ENCODE measurements around the gene SLC37A1.

Gene SLC37A1

DNA sequence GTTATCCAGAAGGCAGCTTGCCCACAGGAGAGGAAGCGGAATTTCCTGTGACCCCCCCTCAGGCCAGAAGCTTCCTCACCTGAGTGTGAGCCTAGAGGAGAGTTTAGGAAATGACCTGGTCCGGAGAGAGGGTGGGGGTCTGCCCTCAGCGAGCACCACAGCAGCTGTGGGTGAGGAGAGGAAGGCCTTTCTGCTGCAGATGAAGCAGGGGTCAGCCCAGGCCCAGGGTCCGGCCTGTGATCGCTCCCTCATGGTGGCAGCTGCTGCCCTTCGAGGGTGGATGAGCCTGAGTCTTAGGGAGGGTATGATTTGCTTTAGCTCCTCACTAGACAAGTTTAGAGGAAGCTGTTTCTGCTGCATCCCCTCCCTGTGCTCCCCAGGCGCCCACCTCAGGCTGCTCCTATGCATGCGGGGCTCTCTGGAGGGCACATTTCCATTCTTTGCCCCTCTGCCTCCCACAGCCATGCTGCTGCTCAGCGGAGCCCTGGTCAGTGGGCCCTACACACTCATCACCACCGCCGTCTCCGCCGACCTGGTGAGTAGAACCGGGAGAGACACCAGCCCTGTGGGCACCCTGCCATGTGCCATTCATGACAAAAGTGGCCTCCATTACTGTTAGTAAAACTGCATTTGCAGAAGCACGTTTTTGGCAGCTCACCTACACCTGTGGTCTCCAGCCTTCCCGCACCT is 53.0 kb downstream of the SLC37A1 start:
- TF ChIP-seq FOXP2 (optimal IDR thresholded peaks at IDR 0.05; ENCODE audit: borderline replicate concordance, extremely low read depth, extremely low read length, insufficient read depth) = no peak
- TF ChIP-seq, protein P1, sequence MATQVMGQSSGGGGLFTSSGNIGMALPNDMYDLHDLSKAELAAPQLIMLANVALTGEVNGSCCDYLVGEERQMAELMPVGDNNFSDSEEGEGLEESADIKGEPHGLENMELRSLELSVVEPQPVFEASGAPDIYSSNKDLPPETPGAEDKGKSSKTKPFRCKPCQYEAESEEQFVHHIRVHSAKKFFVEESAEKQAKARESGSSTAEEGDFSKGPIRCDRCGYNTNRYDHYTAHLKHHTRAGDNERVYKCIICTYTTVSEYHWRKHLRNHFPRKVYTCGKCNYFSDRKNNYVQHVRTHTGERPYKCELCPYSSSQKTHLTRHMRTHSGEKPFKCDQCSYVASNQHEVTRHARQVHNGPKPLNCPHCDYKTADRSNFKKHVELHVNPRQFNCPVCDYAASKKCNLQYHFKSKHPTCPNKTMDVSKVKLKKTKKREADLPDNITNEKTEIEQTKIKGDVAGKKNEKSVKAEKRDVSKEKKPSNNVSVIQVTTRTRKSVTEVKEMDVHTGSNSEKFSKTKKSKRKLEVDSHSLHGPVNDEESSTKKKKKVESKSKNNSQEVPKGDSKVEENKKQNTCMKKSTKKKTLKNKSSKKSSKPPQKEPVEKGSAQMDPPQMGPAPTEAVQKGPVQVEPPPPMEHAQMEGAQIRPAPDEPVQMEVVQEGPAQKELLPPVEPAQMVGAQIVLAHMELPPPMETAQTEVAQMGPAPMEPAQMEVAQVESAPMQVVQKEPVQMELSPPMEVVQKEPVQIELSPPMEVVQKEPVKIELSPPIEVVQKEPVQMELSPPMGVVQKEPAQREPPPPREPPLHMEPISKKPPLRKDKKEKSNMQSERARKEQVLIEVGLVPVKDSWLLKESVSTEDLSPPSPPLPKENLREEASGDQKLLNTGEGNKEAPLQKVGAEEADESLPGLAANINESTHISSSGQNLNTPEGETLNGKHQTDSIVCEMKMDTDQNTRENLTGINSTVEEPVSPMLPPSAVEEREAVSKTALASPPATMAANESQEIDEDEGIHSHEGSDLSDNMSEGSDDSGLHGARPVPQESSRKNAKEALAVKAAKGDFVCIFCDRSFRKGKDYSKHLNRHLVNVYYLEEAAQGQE (IDR thresholded peaks at IDR 0.05; ENCODE audit: insufficient read depth in 1 of 2, low read depth in 2 of 2, low read length in 2 of 2) = no peak
- no peak for TF ChIP-seq POLR2AphosphoS5 (IDR thresholded peaks at IDR 0.05; ENCODE audit: low read depth, low read length)
- TF ChIP-seq TAF1 (IDR thresholded peaks at IDR 0.05; ENCODE audit: borderline replicate concordance, insufficient read depth, low read length) = no peak
- no peak for TF ChIP-seq SIN3A (IDR thresholded peaks at IDR 0.05; ENCODE audit: borderline replicate concordance, insufficient read depth, low read length)

DNA sequence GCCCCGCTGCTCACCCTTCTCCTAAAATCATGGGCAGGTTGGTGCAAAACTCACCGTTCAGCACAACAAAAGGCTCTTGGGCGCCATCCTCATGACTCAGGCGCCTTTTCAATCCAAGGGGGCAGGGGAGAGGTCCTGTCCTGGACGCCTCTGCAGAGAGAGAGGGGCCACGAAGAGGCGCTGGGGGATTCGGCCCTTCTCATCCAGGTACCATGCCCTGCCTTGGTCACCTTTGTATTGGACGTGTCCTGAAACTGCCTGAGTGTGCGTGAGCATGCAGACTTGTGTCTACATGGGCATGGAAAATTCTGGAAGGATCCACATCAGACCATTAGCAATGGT is 53.5 kb downstream of the SLC37A1 start:
- TF ChIP-seq SIN3A (IDR thresholded peaks at IDR 0.05; ENCODE audit: borderline replicate concordance, insufficient read depth, low read length) = no peak

DNA sequence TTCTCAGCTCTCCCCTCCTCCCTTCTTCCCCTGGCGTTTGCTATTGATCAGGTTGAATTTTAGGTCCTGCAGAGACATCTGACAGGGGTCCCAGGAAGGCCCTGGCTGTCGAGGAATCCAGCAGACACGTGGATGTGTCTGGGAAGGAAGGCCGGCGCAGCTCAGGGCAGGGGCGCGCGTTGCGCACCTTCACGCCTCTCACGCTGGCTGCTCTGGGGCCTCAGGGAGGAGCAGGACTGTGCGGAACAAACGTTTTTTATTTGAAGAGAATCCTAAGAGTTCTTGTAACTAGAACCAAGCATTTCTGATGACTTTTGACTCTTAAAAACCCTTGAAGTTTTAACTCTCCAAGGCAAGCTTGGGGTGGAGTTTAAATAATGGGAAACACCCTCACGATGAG is 54.2 kb downstream of the SLC37A1 start:
- no peak for TF ChIP-seq FOXP2 (optimal IDR thresholded peaks at IDR 0.05; ENCODE audit: borderline replicate concordance, extremely low read depth, extremely low read length, insufficient read depth)
- TF ChIP-seq TAF1 (IDR thresholded peaks at IDR 0.05; ENCODE audit: borderline replicate concordance, insufficient read depth, low read length) = no peak
- TF ChIP-seq, protein P1 (IDR thresholded peaks at IDR 0.05; ENCODE audit: insufficient read depth in 1 of 2, low read depth in 2 of 2, low read length in 2 of 2) = no peak
- TF ChIP-seq SIN3A (IDR thresholded peaks at IDR 0.05; ENCODE audit: borderline replicate concordance, insufficient read depth, low read length) = no peak
- TF ChIP-seq POLR2AphosphoS5 (IDR thresholded peaks at IDR 0.05; ENCODE audit: low read depth, low read length) = no peak

DNA sequence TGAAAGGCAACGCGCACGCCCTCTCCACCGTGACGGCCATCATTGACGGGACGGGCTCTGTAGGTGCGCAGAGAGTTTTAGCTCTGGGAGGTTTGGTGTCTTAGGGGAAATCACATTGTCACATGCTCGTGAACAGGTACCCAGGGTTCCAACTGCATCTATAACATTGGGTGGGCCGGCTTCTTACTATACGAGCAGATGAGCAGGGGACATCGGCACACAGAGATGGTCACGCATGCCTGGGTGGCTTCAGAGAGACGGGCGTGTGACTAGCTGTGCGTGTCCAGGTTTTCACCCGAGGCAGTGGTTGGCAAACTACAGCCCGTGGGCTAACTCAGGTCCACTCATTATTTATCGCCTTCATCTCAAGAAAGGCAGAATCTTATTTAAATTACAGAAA is 54.7 kb downstream of the SLC37A1 start:
- TF ChIP-seq, protein P1 (IDR thresholded peaks at IDR 0.05; ENCODE audit: insufficient read depth in 1 of 2, low read depth in 2 of 2, low read length in 2 of 2) = no peak
- TF ChIP-seq TAF1 (IDR thresholded peaks at IDR 0.05; ENCODE audit: borderline replicate concordance, insufficient read depth, low read length) = no peak
- no peak for TF ChIP-seq SIN3A (IDR thresholded peaks at IDR 0.05; ENCODE audit: borderline replicate concordance, insufficient read depth, low read length)
- TF ChIP-seq POLR2AphosphoS5 (IDR thresholded peaks at IDR 0.05; ENCODE audit: low read depth, low read length) = no peak
- TF ChIP-seq FOXP2 (optimal IDR thresholded peaks at IDR 0.05; ENCODE audit: borderline replicate concordance, extremely low read depth, extremely low read length, insufficient read depth) = no peak

DNA sequence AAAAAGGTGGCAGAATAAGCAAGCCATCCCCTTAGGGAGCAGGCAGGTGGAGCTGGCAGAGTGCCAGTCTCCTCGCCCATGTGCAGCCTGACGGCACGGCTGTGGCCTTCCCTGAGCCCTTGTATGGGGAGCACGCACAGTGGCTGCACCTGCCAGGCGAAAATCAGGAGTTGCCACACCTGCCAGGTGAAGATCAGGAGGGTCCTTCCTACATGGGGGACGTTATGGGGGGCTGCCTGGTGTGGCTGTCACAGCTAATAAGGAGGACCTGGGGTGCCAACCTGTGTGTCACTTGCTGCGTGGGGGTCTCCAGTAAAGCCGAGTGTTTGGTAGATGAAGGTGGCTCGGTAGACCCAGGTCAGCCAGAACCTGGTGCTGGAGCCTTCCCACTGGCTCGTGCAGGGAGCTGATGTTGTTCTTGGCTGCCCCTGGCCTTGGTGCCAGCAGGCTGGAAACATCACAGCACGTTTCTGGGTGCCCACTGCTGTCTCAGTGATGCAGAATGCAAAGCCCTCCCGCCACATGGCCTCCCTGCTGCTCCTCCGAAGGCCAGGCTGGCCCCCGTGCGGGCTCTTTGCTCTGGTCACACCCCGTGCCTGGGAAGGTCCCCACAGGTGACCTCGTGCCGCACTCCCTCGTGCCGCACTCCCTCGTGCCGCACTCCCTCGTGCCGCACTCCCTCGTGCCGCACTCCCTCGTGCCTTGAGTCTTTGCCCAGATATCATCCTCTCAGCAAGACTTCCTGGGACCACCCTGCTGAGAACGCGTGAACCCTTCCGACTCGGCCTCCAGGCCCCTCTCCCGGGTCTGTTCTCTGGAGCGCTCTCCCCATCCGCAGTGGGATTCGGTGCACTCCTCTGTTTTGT is 55.4 kb downstream of the SLC37A1 start:
- no peak for TF ChIP-seq SIN3A (IDR thresholded peaks at IDR 0.05; ENCODE audit: borderline replicate concordance, insufficient read depth, low read length)
- no peak for TF ChIP-seq FOXP2 (optimal IDR thresholded peaks at IDR 0.05; ENCODE audit: borderline replicate concordance, extremely low read depth, extremely low read length, insufficient read depth)

DNA sequence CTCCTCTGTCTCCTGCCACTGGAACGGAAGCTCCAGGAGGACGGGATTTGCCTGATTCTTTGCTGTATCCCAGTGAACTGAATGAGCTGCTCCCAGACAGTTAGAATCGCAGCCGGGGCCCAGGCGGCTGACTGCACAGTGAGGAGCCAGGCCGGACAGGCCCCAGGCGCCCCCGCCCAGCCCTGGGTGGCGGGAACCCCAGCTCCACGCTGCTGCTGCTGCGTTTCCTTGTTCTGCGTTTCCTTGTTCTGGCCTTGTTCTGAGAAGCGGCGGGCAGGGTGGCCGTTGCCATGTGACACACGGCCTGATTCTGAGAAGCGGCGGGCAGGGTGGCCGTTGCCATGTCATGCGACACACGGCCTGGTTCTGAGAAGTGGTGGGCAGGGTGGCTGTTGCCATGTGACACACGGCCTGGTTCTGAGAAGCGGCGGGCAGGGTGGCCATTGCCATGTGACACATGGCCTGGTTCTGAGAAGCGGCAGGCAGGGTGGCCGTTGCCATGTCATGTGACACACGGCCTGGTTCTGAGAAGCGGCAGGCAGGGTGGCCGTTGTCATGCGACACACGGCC is 56.2 kb downstream of the SLC37A1 start:
- TF ChIP-seq, protein P1 (IDR thresholded peaks at IDR 0.05; ENCODE audit: insufficient read depth in 1 of 2, low read depth in 2 of 2, low read length in 2 of 2) = no peak
- TF ChIP-seq SIN3A (IDR thresholded peaks at IDR 0.05; ENCODE audit: borderline replicate concordance, insufficient read depth, low read length) (no peak), TAF1 (IDR thresholded peaks at IDR 0.05; ENCODE audit: borderline replicate concordance, insufficient read depth, low read length) (no peak), POLR2AphosphoS5 (IDR thresholded peaks at IDR 0.05; ENCODE audit: low read depth, low read length) (no peak), FOXP2 (optimal IDR thresholded peaks at IDR 0.05; ENCODE audit: borderline replicate concordance, extremely low read depth, extremely low read length, insufficient read depth) (no peak)
